Stomach (tissue), 4 donors: ENCODE measurements around the gene PKNOX2.

Experiments used
- CTCF ChIP-seq, 7 experiments: fragments of 450-650 bp in 4 of 7; fragments of 200-600 bp in 3 of 7; sonication (generic) in 3 of 7; IDR thresholded peaks; one replicate each; pipeline ENCODE4 v1.5.1; 2016 to 2019; ENCODE audit warnings: antibody characterized with exemption in 7 of 7, control low read depth in 2 of 7, mild to moderate bottlenecking in 1 of 7
- POLR2A ChIP-seq, 4 donors: fragments of 450-650 bp; IDR thresholded peaks; one replicate each; pipeline ENCODE4 v1.6.1; 2016; ENCODE audit warnings: antibody characterized with exemption in 4 of 4, control low read depth in 2 of 4, mild to moderate bottlenecking in 1 of 4, moderate library complexity in 1 of 4

- TF ChIP-seq POLR2A (IDR thresholded peaks at IDR 0.05) (no peak), CTCF (IDR thresholded peaks at IDR 0.05) (no peak)
Observed at GRCh38 chr11:125222494-125222893, 57.9 kb downstream of the PKNOX2 start.
